Measurements from ENCODE around the gene FYB1.

Gene FYB1, protein sequence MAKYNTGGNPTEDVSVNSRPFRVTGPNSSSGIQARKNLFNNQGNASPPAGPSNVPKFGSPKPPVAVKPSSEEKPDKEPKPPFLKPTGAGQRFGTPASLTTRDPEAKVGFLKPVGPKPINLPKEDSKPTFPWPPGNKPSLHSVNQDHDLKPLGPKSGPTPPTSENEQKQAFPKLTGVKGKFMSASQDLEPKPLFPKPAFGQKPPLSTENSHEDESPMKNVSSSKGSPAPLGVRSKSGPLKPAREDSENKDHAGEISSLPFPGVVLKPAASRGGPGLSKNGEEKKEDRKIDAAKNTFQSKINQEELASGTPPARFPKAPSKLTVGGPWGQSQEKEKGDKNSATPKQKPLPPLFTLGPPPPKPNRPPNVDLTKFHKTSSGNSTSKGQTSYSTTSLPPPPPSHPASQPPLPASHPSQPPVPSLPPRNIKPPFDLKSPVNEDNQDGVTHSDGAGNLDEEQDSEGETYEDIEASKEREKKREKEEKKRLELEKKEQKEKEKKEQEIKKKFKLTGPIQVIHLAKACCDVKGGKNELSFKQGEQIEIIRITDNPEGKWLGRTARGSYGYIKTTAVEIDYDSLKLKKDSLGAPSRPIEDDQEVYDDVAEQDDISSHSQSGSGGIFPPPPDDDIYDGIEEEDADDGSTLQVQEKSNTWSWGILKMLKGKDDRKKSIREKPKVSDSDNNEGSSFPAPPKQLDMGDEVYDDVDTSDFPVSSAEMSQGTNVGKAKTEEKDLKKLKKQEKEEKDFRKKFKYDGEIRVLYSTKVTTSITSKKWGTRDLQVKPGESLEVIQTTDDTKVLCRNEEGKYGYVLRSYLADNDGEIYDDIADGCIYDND

GRCh38 chr5:39219437-39219836 lies at the start of gene FYB1:
FYB1 (minus strand) TSS chr5:39219563; CDS start chr5:39202960, 16,603 bp downstream.
- H3K4me3 ChIP-seq (ENCODE audit: low read length), result no peak within 1 kb of the TSS
- TF ChIP-seq CTCF (conservative IDR thresholded peaks at IDR 0.05; ENCODE audit: low read depth, low read length), result no peak
- no peak for DNase-seq (ENCODE audit: low read depth)

- TF ChIP-seq CTCF (conservative IDR thresholded peaks at IDR 0.05; ENCODE audit: low read depth, low read length), result no peak
- no peak overlapping the region for H3K4me3 ChIP-seq (ENCODE audit: low read length)
- DNase-seq (ENCODE audit: low read depth), result no peak
Measured at GRCh38 chr5:39267186-39267585, 47.8 kb upstream of the FYB1 start.

DNA sequence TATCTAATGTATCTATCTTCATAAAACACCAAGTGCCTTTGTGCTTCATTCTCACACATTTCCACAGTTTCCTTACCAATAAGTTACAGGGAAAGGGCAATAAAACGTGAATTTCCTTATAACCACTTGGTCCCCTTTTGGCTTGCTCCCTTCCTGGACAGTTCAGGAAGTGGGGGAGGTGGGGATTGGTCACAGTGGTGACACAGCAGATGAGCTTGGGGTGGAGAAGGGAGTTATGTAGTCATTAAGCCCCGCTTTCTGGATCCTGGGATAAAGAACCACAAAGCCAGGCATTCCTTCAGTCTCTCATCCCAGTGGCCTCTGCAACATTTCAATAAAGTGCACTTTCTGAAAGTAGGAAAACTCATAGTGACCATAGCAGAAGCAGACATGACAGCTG lies 47.1 kb upstream of the FYB1 start:
- no peak overlapping the region for H3K4me3 ChIP-seq (ENCODE audit: low read length)

GRCh38 chr5:39264528-39264927 lies 45.2 kb upstream of the FYB1 start:
- no peak for TF ChIP-seq CTCF (conservative IDR thresholded peaks at IDR 0.05; ENCODE audit: low read depth, low read length)
- H3K4me3 ChIP-seq (ENCODE audit: low read length), result no peak overlapping the region
- no peak for DNase-seq (ENCODE audit: low read depth)

More for the DNA sequence above, 47.1 kb upstream of the FYB1 start:
- no peak for TF ChIP-seq CTCF (conservative IDR thresholded peaks at IDR 0.05; ENCODE audit: low read depth, low read length)
- DNase-seq (ENCODE audit: low read depth), result no peak

DNA sequence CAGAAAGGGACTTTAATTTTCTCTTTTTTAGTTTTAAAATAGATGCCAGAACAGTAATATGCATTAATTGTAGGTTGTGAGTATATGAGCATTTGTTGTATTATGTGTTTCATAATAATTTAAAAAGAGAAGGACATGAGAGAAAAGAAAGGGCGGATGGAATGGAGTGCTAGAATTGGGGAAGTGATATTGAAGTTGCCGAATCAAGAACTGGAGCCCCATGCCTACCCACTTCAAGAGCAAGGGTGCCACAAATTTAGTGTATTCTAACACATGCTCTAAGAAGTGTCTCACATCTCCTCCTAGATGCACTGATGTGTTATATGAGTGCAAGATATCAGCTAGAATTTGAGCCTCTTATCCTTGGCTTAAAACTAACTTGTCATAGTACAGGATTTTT lies 43.6 kb upstream of the FYB1 start:
- DNase-seq (ENCODE audit: low read depth), result no peak
- TF ChIP-seq CTCF (conservative IDR thresholded peaks at IDR 0.05; ENCODE audit: low read depth, low read length), result no peak
- H3K4me3 ChIP-seq (ENCODE audit: low read length), result no peak overlapping the region

GRCh38 chr5:39260095-39260494 lies 40.7 kb upstream of the FYB1 start:
- DNase-seq (ENCODE audit: low read depth), result no peak
- TF ChIP-seq CTCF (conservative IDR thresholded peaks at IDR 0.05; ENCODE audit: low read depth, low read length), result no peak
- no peak overlapping the region for H3K4me3 ChIP-seq (ENCODE audit: low read length)

All from retinal pigment epithelial cell (primary cell).